22Rv1 (cell line): ENCODE measurements around the gene OSCP1.

Experiments
- ZFX ChIP-seq: fragments of 450-650 bp; IDR thresholded peaks from 2 replicates; pipeline ENCODE4 v1.6.1; 2017; ENCODE audit warnings: antibody characterized with exemption, borderline replicate concordance
- TF ChIP-seq, protein P1 (sequence below): fragments of 450-650 bp; IDR thresholded peaks from 2 replicates; pipeline ENCODE4 v1.5.1; 2017; ENCODE audit warnings: mild to moderate bottlenecking

DNA sequence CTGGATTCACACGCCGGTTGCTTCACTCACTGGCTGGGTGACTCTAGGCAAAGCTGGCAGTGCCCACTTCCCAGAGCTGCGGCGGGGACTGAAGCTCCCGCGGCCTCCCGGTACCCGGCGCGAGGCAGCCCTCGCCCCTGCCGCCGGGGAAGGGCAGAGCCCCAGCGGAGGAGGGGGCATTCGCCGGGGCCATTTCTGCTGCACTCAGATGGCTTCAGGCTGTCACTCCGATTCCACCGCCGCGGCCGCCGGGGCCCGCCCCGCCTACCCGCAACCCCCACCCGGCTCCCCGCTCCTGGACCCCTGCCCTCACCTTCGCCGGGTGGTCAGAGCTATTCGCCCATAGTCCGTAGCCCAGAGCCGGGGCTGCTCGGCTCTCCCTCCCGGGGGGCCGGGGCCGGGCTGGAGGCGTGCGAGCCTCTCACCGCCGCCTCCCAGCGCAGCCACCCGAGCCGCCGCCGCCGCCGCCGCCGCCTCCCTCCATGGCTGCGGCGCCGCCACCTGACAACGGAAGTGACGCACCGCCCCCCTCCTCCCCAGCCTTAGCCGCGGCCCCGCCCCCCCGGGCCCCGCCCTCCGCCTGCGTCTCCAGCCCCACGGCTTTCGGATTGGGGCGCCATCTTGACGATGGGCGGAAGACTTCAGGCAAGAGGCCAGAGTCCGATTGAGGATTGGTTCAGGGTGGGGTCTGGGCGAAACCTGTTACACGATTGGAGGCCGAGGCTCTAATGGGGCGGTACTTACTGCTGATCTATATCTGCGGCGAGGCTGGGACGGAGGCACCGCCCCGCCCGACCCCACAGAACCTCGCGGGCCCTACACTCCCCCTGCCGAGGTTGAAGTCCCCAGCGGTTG lies 64.6 kb downstream of the OSCP1 start, which contains the start of gene STK40:
- TF ChIP-seq, protein P1, sequence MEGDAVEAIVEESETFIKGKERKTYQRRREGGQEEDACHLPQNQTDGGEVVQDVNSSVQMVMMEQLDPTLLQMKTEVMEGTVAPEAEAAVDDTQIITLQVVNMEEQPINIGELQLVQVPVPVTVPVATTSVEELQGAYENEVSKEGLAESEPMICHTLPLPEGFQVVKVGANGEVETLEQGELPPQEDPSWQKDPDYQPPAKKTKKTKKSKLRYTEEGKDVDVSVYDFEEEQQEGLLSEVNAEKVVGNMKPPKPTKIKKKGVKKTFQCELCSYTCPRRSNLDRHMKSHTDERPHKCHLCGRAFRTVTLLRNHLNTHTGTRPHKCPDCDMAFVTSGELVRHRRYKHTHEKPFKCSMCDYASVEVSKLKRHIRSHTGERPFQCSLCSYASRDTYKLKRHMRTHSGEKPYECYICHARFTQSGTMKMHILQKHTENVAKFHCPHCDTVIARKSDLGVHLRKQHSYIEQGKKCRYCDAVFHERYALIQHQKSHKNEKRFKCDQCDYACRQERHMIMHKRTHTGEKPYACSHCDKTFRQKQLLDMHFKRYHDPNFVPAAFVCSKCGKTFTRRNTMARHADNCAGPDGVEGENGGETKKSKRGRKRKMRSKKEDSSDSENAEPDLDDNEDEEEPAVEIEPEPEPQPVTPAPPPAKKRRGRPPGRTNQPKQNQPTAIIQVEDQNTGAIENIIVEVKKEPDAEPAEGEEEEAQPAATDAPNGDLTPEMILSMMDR, result no peak
- TF ChIP-seq ZFX, result no peak
